NCI-H1694 treated with DMSO at 0.1 percent for 48 hours (cell line): ENCODE results near the gene MCOLN2.

Source experiments
- DNase-seq: peaks from one replicate; lab custom pipeline; 2025; lab: John Stamatoyannopoulos, UW

The MCOLN2 gene

DNA sequence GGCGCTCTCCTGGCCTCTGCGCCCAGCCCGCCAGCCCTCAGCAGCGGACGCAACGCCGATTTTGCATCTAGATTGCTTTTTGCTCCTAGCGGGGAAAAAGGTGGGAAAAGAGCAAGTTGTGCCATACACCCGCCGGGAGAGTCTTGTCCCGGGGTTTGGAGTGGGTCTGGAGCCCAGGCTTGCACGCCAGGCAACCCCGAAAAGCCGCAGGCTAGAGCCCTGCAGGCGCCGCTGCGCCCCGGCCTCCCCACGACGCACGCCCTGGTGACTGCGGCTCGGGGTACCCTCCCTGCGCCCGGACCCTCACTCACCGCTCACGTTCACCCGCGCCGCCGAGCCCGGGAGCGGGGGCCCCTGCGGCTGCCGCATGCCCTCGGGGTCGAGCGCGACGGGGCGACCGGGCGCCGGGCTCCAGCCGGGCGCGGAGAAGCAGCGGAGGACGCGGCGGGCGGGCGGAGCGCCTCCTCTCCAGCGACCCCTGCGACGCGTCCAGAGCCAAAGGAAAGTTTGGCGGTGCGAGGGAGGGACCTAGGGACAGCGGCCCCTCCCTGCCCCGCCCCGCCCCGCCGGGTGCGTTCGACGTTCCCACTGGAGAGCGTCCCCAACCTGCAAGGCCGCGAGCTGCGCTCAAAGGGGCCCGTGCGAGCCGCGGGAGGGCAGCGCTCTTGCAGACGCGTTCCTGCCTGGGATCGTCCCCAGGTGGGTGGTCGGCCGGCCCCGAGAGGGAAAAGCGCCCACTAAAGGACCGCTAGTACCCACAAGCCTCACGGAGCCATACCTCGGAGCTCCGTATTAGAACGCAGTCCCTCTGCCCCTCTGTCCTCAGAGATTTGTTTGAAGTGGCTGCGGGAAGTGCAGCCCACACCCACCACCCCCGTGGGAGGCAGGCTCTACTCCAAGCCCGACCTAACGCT is 104.0 kb downstream of the MCOLN2 start, which contains the start of gene LPAR3:
TSS of gene LPAR3 (minus strand) at position 502 of the 914 bp plus-strand sequence. CDS start 27,086 bp downstream, outside the sequence.
- DNase-seq, result peak; percentile 47

DNA sequence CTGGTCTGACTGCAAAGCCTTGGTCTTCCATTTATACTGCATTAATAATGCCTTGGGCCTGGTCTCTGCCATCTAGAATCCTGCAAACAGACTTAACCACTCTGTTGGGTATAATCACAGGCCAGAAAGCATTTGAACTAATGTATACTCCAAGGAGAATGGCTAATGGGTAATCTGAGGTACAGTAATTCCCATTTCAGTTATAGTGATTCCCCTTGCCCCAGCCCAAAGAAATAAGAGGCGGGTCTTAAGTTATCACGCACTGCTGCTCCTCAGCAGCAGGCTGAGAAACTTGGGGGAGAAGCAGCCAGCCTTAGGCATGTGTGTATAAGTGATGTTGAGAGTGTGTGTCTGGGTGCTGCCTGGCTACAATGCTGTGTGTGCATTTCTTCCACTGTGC is 106.3 kb downstream of the MCOLN2 start:
- DNase-seq, result no peak

DNA sequence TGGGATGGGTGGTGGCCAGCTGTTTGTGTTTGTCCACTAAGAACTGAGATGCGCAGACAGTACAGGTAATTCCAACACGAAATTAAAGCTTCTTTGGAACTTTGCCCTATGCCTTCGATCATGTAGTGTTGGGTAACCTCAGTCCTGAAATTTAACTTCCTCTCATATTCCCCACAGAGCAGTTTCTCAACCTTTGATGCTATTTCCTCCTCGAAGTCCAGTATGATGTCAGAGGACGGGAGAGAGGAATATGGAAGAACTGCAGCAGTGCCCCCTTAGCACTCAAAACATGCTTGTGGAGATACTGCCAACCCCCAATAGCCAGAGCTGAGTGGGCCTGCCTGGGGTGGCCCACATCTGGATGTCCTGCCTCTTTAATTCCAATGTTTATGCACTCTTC is 107.5 kb downstream of the MCOLN2 start:
- DNase-seq, result no peak

DNA sequence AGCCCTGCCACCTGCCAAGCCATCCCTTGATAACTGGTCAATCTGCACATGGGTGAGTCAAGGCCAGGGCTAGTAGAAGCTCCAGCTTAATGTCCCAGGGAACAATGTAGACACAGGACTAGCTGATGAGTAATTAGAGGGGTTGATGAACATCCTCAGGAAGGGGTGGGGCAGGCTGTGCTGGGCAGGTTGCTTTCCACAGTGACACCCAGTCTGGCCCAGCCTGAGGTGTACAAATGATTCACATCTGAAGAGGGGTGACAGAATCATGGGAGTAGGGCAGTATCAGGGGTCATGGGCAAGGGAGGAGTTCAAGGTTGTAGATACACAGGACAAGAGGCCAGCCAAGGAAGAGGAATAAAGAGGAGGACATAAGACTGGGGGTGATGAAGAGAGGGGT is 108.2 kb downstream of the MCOLN2 start:
- DNase-seq, result no peak

DNA sequence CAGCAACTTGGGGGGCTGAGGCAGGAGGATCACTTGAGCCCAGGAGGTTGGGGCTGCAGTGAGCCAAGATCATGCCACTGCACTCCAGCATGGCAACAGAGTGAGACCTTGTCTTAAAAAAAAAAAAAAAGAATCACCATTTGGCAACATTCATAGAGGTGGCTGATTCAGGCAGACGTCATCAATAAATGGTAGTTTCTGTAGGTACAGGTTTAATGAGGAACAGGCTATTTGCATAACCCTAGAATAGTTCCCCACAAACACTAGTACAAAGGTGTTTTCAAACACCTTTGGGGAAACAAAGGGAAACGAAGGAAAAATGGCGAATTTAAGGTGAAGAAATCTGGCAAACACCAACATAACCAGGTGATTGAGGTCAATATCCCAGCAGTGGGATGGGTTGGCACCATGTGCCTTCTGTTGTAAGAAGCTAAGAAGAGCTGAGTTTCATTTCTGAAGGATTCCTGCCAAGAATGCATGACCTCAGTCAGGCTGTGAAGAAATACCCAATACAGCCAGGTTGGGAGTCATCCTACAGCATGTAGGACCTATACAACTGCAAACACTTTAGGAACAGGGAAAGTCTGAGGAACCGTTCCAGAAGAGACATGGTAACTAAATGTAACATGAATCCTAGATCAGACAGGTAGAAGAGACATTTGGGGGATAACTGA is 109.5 kb downstream of the MCOLN2 start:
- no peak for DNase-seq

DNA sequence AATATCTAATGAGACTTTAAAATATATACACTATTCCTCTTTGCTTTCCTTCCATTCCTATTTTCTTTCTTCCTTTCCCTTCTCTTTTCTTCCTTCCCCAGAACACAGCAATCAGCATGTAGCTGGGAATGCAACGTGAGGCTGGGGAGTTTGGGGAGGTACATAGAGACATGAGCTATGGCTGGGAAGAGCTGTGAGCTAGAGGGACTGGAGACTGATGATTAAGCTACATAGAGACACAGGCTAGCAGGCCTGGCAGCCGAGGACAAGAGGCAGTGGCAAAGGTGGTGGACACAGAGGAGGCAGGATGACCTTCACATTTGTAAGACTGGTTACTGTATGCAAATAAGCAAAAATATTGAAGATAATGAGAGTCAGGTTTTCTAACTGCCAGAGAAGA is 111.4 kb downstream of the MCOLN2 start:
- no peak for DNase-seq

DNA sequence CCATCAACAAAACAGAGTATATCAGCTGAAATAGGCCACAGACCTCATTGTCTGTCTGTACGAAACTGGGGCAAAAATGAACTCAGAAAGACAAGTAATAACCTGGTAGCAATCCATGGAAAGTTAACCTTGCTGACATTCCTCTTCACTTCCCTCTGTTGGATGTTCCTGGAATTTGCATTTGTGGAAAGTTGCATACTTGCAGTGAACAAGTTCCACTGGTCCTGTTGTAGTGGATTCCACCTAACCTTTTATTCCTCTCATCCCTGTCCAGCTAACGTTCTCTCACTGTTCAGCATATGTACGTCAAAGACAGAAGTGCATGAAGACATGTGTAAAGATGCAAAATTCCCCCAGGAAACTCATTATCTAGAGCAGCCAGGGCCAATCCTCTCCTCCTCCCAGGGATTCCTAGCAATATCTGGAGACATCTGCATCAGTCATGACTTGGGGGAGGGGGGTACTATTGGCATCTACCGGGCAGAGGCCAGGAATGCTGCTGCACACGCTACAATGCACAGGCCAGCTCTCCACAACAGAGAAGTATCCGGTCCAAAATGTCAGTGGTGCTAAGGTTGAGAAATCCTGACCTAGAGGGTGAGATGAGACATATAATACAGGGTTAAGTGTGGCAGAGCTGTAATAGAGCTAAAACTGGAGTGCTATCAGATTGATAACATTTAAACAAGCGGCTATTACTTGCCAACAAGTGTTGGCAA is 112.1 kb downstream of the MCOLN2 start:
- no peak for DNase-seq

DNA sequence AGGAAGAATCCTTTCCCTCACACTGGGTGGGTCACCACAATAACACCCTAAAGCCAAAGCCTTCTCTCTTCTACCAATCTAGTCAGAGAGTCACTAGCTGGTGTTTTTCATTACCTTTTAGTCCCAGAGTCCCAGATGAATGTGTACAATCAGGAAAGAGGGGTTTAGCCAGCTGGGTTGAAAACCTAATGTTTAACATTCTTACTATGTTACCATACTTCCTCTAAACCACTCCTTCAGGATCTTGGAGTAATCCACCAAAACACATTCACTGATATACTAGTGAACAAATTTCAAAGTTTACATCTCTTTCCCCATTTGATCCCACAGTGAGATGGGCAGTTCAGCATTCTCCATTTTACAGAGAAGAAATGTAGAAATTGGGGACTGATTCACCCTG is 113.6 kb downstream of the MCOLN2 start:
- no peak for DNase-seq

DNA sequence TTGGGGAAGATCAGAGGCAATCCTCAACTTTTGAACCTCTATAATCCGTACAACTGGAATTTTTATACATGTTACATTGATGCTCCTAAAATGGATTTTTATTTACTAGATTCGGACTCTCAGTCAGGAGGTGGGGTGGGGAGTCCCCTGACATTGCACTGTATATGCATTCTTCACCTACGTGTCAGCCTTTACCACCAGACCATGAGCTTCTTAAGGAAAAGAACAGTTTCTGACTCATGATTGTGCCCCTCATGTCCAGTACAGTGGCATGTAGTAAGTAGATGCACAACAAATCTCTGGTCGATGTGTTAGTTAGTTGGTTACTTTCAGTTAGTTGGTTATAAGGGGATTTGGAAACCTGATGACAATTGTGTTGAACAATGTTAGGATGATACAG is 119.3 kb downstream of the MCOLN2 start:
- DNase-seq, result no peak

DNA sequence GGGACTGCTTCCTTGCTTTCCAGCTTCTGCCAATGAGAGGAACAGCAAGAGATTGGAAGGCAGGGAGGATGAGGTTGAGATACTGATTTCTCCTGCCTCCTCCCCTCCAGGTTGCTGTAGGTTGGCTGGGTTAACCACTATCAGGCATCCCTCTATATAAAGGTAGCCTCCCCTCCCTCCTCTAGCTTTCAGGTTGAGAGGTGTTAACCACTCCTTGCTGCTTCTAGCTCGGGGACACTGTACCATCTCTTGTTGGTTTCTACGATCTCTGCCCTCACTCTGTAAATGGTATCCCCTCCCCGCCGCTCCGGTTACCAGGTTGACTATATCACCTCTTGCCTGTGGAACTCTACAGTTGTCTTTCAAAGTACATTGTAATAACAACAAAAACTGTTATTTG is 120.6 kb downstream of the MCOLN2 start:
- no peak for DNase-seq
